Measurements from ENCODE around the gene PPP1R14C.

The PPP1R14C gene

GRCh38 chr6:150149146-150149545, 6.3 kb downstream of the PPP1R14C start:
- Mint-ChIP-seq H3K4me1 (peaks cover 8% of the 10 kb centered on the region), H3K27ac (no peak overlapping the region), H3K27me3 (peaks cover 77% of the 10 kb centered on the region), H3K4me3 (no peak overlapping the region), H3K9me3 (no peaks in the 10 kb centered on the region)
- no peak for DNase-seq
- ATAC-seq, result no peak

GRCh38 chr6:150150458-150150820, 7.6 kb downstream of the PPP1R14C start:
- peaks cover 64% of the 10 kb centered on the region for H3K27me3 Mint-ChIP-seq

GRCh38 chr6:150150821-150151646, 8.2 kb downstream of the PPP1R14C start:
- Mint-ChIP-seq H3K4me1 (no peaks in the 10 kb centered on the region), H3K27me3 (peaks cover 58% of the 10 kb centered on the region), H3K4me3 (no peak overlapping the region), H3K27ac (peak overlapping the region in 1 of 2 donors; percentile 3), H3K9me3 (no peaks in the 10 kb centered on the region)
- no peak for ATAC-seq
- DNase-seq, result no peak

More at GRCh38 chr6:150150458-150150820, 7.6 kb downstream of the PPP1R14C start:
- DNase-seq (no peak), ATAC-seq (no peak)
- H3K4me1 Mint-ChIP-seq, result peaks cover 6% of the 10 kb centered on the region
- H3K9me3 Mint-ChIP-seq, result no peaks in the 10 kb centered on the region
- peak overlapping the region in 1 of 2 donors; percentile 3 for H3K27ac Mint-ChIP-seq
- no peak overlapping the region for H3K4me3 Mint-ChIP-seq

- no peak overlapping the region for H3K4me3 Mint-ChIP-seq
- H3K27me3 Mint-ChIP-seq, result peaks cover 37% of the 10 kb centered on the region
- no peaks in the 10 kb centered on the region for H3K9me3 Mint-ChIP-seq
- H3K27ac Mint-ChIP-seq, result peak overlapping the region in 1 of 2 donors; percentile 18
- peaks cover 5% of the 10 kb centered on the region for H3K4me1 Mint-ChIP-seq
- ATAC-seq (no peak), DNase-seq (no peak)
Measured at GRCh38 chr6:150152891-150153876, 10.3 kb downstream of the PPP1R14C start.

GRCh38 chr6:150153905-150154492, 11.2 kb downstream of the PPP1R14C start:
- DNase-seq (no peak), ATAC-seq (no peak)
- Mint-ChIP-seq H3K4me3 (no peak overlapping the region), H3K27me3 (peaks cover 39% of the 10 kb centered on the region), H3K4me1 (peaks cover 5% of the 10 kb centered on the region), H3K27ac (no peak overlapping the region), H3K9me3 (no peaks in the 10 kb centered on the region)

GRCh38 chr6:150156460-150156859, 13.6 kb downstream of the PPP1R14C start:
- no peaks in the 10 kb centered on the region for H3K9me3 Mint-ChIP-seq
- no peak overlapping the region for H3K4me3 Mint-ChIP-seq
- H3K4me1 Mint-ChIP-seq, result peaks cover 5% of the 10 kb centered on the region
- ATAC-seq (no peak), DNase-seq (no peak)
- peaks cover 29% of the 10 kb centered on the region for H3K27me3 Mint-ChIP-seq
- no peak overlapping the region for H3K27ac Mint-ChIP-seq

GRCh38 chr6:150157081-150157480, 14.2 kb downstream of the PPP1R14C start:
- no peaks in the 10 kb centered on the region for H3K9me3 Mint-ChIP-seq
- DNase-seq, result no peak
- H3K27me3 Mint-ChIP-seq, result peaks cover 24% of the 10 kb centered on the region
- H3K4me1 Mint-ChIP-seq, result peaks cover 5% of the 10 kb centered on the region
- no peak overlapping the region for H3K27ac Mint-ChIP-seq
- H3K4me3 Mint-ChIP-seq, result no peak overlapping the region
- ATAC-seq, result no peak

GRCh38 chr6:150159757-150160156, 16.9 kb downstream of the PPP1R14C start:
- Mint-ChIP-seq H3K27me3 (peaks cover 13% of the 10 kb centered on the region), H3K4me1 (peaks cover 5% of the 10 kb centered on the region), H3K9me3 (no peaks in the 10 kb centered on the region), H3K27ac (no peak overlapping the region), H3K4me3 (no peak overlapping the region)
- ATAC-seq (no peak), DNase-seq (no peak)

- DNase-seq (no peak), ATAC-seq (no peak)
- Mint-ChIP-seq H3K27me3 (peaks cover 12% of the 10 kb centered on the region), H3K4me3 (no peak overlapping the region), H3K4me1 (peaks cover 9% of the 10 kb centered on the region), H3K9me3 (no peaks in the 10 kb centered on the region), H3K27ac (peak overlapping the region in 1 of 2 donors; percentile 58)
Measured at GRCh38 chr6:150163970-150164369, 21.1 kb downstream of the PPP1R14C start.

GRCh38 chr6:150165020-150165702, 22.3 kb downstream of the PPP1R14C start:
- no peaks in the 10 kb centered on the region for H3K9me3 Mint-ChIP-seq
- H3K27ac Mint-ChIP-seq, result no peak overlapping the region
- no peak for ATAC-seq
- H3K4me1 Mint-ChIP-seq, result peaks cover 20% of the 10 kb centered on the region
- peaks cover 8% of the 10 kb centered on the region for H3K27me3 Mint-ChIP-seq
- H3K4me3 Mint-ChIP-seq, result no peak overlapping the region
- DNase-seq, result no peak

GRCh38 chr6:150167479-150167873, 24.6 kb downstream of the PPP1R14C start:
- H3K4me3 Mint-ChIP-seq, result no peak overlapping the region

GRCh38 chr6:150169181-150169580, 26.3 kb downstream of the PPP1R14C start:
- Mint-ChIP-seq H3K4me3 (peak overlapping the region in 1 of 2 donors; percentile 27), H3K4me1 (peaks cover 24% of the 10 kb centered on the region), H3K27me3 (peaks cover 42% of the 10 kb centered on the region), H3K27ac (peak overlapping the region; percentile 49 to 91), H3K9me3 (no peaks in the 10 kb centered on the region)
- DNase-seq (no peak), ATAC-seq (no peak)

More at GRCh38 chr6:150167479-150167873, 24.6 kb downstream of the PPP1R14C start:
- H3K4me1 Mint-ChIP-seq, result peaks cover 24% of the 10 kb centered on the region
- H3K27me3 Mint-ChIP-seq, result peaks cover 31% of the 10 kb centered on the region
- no peak overlapping the region for H3K27ac Mint-ChIP-seq
- DNase-seq (no peak), ATAC-seq (no peak)
- H3K9me3 Mint-ChIP-seq, result no peaks in the 10 kb centered on the region

GRCh38 chr6:150169609-150170008, 26.8 kb downstream of the PPP1R14C start:
- Mint-ChIP-seq H3K4me3 (peak overlapping the region in 1 of 2 donors; percentile 27), H3K27me3 (peaks cover 42% of the 10 kb centered on the region), H3K9me3 (no peaks in the 10 kb centered on the region), H3K4me1 (peaks cover 24% of the 10 kb centered on the region), H3K27ac (peak overlapping the region; percentile 49 to 91)
- peak; percentile 95 for ATAC-seq
- peak; percentile 34 to 69 for DNase-seq

- ATAC-seq, result no peak
- peaks cover 28% of the 10 kb centered on the region for H3K4me1 Mint-ChIP-seq
- no peak overlapping the region for H3K4me3 Mint-ChIP-seq
- DNase-seq, result no peak
- no peaks in the 10 kb centered on the region for H3K9me3 Mint-ChIP-seq
- no peak overlapping the region for H3K27ac Mint-ChIP-seq
- peaks cover 42% of the 10 kb centered on the region for H3K27me3 Mint-ChIP-seq
Measured at GRCh38 chr6:150172929-150173328, 30.1 kb downstream of the PPP1R14C start.

GRCh38 chr6:150175586-150176151, 32.8 kb downstream of the PPP1R14C start:
- Mint-ChIP-seq H3K27me3 (peaks cover 32% of the 10 kb centered on the region), H3K4me1 (peaks cover 11% of the 10 kb centered on the region), H3K9me3 (no peaks in the 10 kb centered on the region), H3K27ac (no peak overlapping the region), H3K4me3 (no peak overlapping the region)
- ATAC-seq (no peak), DNase-seq (no peak)

Measured in stimulated activated naive CD8-positive, alpha-beta T cell treated with anti-CD3 and anti-CD28 coated beads, Interleukin-15, amount 100 ng/mL, for 72 hours (primary cell).